ENCODE measurements around the gene FOXP1.

DNA sequence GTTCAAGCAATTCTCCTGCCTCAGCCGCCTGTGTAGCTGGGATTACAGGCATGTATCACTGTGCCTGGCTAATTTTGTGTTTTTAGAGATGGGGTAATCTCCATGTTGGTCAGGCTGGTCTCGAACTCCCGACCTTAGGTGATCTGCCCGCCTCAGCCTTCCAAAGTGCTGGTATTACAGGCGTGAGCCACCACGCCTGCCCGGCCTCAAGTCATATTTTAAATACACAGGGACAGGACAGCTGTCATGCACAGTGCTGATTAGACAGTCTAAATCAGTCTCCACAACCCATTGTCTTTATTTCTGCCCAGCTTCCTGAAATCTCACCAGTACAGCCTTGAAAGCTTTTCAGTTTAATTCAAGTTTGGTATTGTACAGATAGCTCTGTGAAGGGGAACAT lies 587.4 kb downstream of the FOXP1 start:
- TF ChIP-seq, protein P1, sequence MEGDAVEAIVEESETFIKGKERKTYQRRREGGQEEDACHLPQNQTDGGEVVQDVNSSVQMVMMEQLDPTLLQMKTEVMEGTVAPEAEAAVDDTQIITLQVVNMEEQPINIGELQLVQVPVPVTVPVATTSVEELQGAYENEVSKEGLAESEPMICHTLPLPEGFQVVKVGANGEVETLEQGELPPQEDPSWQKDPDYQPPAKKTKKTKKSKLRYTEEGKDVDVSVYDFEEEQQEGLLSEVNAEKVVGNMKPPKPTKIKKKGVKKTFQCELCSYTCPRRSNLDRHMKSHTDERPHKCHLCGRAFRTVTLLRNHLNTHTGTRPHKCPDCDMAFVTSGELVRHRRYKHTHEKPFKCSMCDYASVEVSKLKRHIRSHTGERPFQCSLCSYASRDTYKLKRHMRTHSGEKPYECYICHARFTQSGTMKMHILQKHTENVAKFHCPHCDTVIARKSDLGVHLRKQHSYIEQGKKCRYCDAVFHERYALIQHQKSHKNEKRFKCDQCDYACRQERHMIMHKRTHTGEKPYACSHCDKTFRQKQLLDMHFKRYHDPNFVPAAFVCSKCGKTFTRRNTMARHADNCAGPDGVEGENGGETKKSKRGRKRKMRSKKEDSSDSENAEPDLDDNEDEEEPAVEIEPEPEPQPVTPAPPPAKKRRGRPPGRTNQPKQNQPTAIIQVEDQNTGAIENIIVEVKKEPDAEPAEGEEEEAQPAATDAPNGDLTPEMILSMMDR (IDR thresholded peaks at IDR 0.05) = no peak
- no peak for TF ChIP-seq EZH2 (IDR thresholded peaks at IDR 0.05; ENCODE audit: borderline replicate concordance, insufficient read depth, low read depth, low read length, poor library complexity, severe bottlenecking)

Measured in B cell (primary cell).